Stomach (tissue), 4 donors: ENCODE data around the gene CENPL.

ENCODE experiments used
- EP300 ChIP-seq: sonication (generic); formaldehyde crosslinking; IDR thresholded peaks from one replicate; pipeline ENCODE4 v1.6.1; 2017; ENCODE audit warnings: antibody characterized with exemption
- POLR2A ChIP-seq, 4 donors: fragments of 450-650 bp; IDR thresholded peaks; one replicate each; pipeline ENCODE4 v1.6.1; 2016; ENCODE audit warnings: antibody characterized with exemption in 4 of 4, control low read depth in 2 of 4, mild to moderate bottlenecking in 1 of 4, moderate library complexity in 1 of 4
- POLR2AphosphoS5 ChIP-seq, 3 donors: sonication (generic); formaldehyde crosslinking; IDR thresholded peaks; one replicate each; pipeline ENCODE4 v1.6.1; 2016; ENCODE audit warnings: antibody characterized with exemption in 3 of 3
- TF ChIP-seq, protein P1 (sequence below), 7 experiments: fragments of 450-650 bp in 4 of 7; fragments of 200-600 bp in 3 of 7; sonication (generic) in 3 of 7; IDR thresholded peaks; one replicate each; pipeline ENCODE4 v1.5.1; 2016 to 2019; ENCODE audit warnings: antibody characterized with exemption in 7 of 7, control low read depth in 2 of 7, mild to moderate bottlenecking in 1 of 7

DNA sequence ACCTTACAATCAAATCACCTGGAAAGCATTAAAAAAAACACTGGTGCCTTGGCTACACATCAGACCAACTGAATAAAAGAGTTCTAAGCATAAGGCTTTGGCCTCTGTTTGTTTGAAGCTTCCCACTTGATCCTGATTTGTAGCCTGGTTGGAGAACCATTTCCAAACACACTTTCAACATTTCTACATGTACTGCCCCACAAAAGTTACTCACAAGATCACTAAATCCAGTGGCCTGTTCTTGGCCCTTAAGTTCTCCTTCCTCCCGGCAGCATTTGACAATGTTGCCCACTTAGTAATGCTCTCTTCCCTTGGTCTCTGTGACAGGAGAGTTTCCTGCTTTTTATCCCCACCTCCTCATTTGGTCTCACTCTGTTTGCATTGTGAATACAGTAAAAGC is 31.3 kb upstream of the CENPL start:
- TF ChIP-seq EP300 = no peak
- no peak for TF ChIP-seq POLR2A (IDR thresholded peaks at IDR 0.05)
- TF ChIP-seq, protein P1, sequence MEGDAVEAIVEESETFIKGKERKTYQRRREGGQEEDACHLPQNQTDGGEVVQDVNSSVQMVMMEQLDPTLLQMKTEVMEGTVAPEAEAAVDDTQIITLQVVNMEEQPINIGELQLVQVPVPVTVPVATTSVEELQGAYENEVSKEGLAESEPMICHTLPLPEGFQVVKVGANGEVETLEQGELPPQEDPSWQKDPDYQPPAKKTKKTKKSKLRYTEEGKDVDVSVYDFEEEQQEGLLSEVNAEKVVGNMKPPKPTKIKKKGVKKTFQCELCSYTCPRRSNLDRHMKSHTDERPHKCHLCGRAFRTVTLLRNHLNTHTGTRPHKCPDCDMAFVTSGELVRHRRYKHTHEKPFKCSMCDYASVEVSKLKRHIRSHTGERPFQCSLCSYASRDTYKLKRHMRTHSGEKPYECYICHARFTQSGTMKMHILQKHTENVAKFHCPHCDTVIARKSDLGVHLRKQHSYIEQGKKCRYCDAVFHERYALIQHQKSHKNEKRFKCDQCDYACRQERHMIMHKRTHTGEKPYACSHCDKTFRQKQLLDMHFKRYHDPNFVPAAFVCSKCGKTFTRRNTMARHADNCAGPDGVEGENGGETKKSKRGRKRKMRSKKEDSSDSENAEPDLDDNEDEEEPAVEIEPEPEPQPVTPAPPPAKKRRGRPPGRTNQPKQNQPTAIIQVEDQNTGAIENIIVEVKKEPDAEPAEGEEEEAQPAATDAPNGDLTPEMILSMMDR (IDR thresholded peaks at IDR 0.05) = no peak
- TF ChIP-seq POLR2AphosphoS5 (IDR thresholded peaks at IDR 0.05) = no peak
